IMR-90 (cell line): Measurements from ENCODE around the gene CRIM1. TPM values are rescaled to one million over a fixed set of nuclear protein-coding genes. Genes with fewer than 3 reads are reported as not detected.

Experiments used
- ATAC-seq: fragments of 200-7000 bp; cut with Tn5 transposase; 2 replicates; pipeline ENCODE4 v1.9.1; 2020; ENCODE audit warnings: low read depth, mild to moderate bottlenecking, moderate library complexity
- BruUV-seq: library from RNA; stranded (reverse); fragments of 400-500 nt; replicated peaks from 2 replicates; lab custom pipeline; 2021; lab: Mats Ljungman, UMichigan
- CTCF ChIA-PET: fragments of 300-600 bp; formaldehyde crosslinking; extraction: SDS; loops from one replicate; lab custom pipeline; 2021; ENCODE audit warnings: antibody characterized with exemption; lab: Yijun Ruan, JAX
- POLR2A ChIA-PET: fragments of 300-600 bp; sonication (Branson Sonifier 250); formaldehyde crosslinking; loops from one replicate; lab custom pipeline; 2022; ENCODE audit warnings: antibody characterized with exemption; ENCODE audit not compliant: unreplicated experiment; lab: Charles Lee
- DNase-seq: peaks from one replicate; pipeline ENCODE4 v3.0.0; 2013
- H2AFZ ChIP-seq: replicated peaks from 2 replicates; pipeline ENCODE3; 2013; ENCODE audit warnings: low read length, mild to moderate bottlenecking; ENCODE audit not compliant: poor library complexity
- H2AK5ac ChIP-seq: 2 replicates; pipeline ENCODE4 v1.6.1; 2013; ENCODE audit warnings: low read depth, low read length, inconsistent platforms
- H2AK9ac ChIP-seq: replicated peaks from 2 replicates; pipeline ENCODE3; 2013; ENCODE audit warnings: mild to moderate bottlenecking, low read depth, low read length, moderate library complexity; ENCODE audit not compliant: poor library complexity
- H2BK120ac ChIP-seq: 2 replicates; pipeline ENCODE4 v1.6.1; 2013; ENCODE audit warnings: low read depth, low read length, inconsistent platforms
- H2BK15ac ChIP-seq: 3 replicates; pipeline ENCODE4 v1.6.1; 2013; ENCODE audit warnings: low read depth, low read length, inconsistent platforms
- H2BK20ac ChIP-seq: 2 replicates; pipeline ENCODE4 v1.6.1; 2013; ENCODE audit warnings: low read depth, mild to moderate bottlenecking, inconsistent platforms, low read length, moderate library complexity
- H2BK5ac ChIP-seq: 2 replicates; pipeline ENCODE4 v1.6.1; 2013; ENCODE audit warnings: mild to moderate bottlenecking, low read depth, low read length, inconsistent platforms; ENCODE audit not compliant: poor library complexity, severe bottlenecking
- H3K14ac ChIP-seq: replicated peaks from 2 replicates; pipeline ENCODE4 v1.6.1; 2013; ENCODE audit warnings: low read depth, low read length, inconsistent platforms
- H3K18ac ChIP-seq: 2 replicates; pipeline ENCODE4 v1.6.1; 2013; ENCODE audit warnings: low read depth, low read length, control low read depth
- H3K23ac ChIP-seq: 2 replicates; pipeline ENCODE4 v1.6.1; 2013; ENCODE audit warnings: low read depth, low read length, inconsistent platforms
- H3K27ac ChIP-seq: 2 replicates; pipeline ENCODE4 v1.5.1; 2013; ENCODE audit warnings: mild to moderate bottlenecking, control low read depth, low read length; ENCODE audit not compliant: insufficient read depth
- H3K27me3 ChIP-seq: 2 replicates; pipeline ENCODE4 v1.6.1; 2013; ENCODE audit warnings: low read length; ENCODE audit not compliant: control insufficient read depth, insufficient read depth
- H3K36me3 ChIP-seq: 2 replicates; pipeline ENCODE4 v1.6.1; 2013; ENCODE audit warnings: low read length, mixed read lengths; ENCODE audit not compliant: control insufficient read depth, insufficient read depth
- H3K4ac ChIP-seq: 2 replicates; pipeline ENCODE4 v1.6.1; 2013; ENCODE audit warnings: low read depth, low read length, inconsistent platforms
- H3K4me1 ChIP-seq: 2 replicates; pipeline ENCODE4 v1.6.1; 2013; ENCODE audit warnings: low read length, mixed read lengths; ENCODE audit not compliant: control insufficient read depth, insufficient read depth
- H3K4me2 ChIP-seq: 2 replicates; pipeline ENCODE4 v1.6.1; 2013; ENCODE audit warnings: low read depth, mild to moderate bottlenecking, control low read depth, low read length, moderate library complexity
- H3K4me3 ChIP-seq: 2 replicates; pipeline ENCODE4 v1.5.1; 2013; ENCODE audit warnings: low read depth, mild to moderate bottlenecking, control low read depth, low read length, moderate library complexity; ENCODE audit not compliant: insufficient read depth
- H3K56ac ChIP-seq: 2 replicates; pipeline ENCODE4 v1.6.1; 2013; ENCODE audit warnings: low read length, inconsistent platforms; ENCODE audit not compliant: insufficient read depth; ENCODE audit errors: extremely low read depth
- H3K79me1 ChIP-seq, 2 experiments: 2 replicates each; pipeline ENCODE4 v1.6.1; 2013; ENCODE audit warnings: low read length in 2 of 2, inconsistent platforms in 1 of 2, low read depth in 1 of 2
- H3K9ac ChIP-seq: 2 replicates; pipeline ENCODE4 v1.6.1; 2013; ENCODE audit warnings: low read depth, low read length, control low read depth
- H3K9me1 ChIP-seq: 2 replicates; pipeline ENCODE4 v1.6.1; 2013; ENCODE audit warnings: low read length, inconsistent platforms; ENCODE audit not compliant: insufficient read depth
- H3K9me3 ChIP-seq: 2 replicates; pipeline ENCODE4 v1.6.1; 2013; ENCODE audit warnings: low read length; ENCODE audit not compliant: control insufficient read depth, insufficient read depth
- H4K20me1 ChIP-seq: 2 replicates; pipeline ENCODE4 v1.6.1; 2013; ENCODE audit warnings: low read length, inconsistent platforms; ENCODE audit not compliant: insufficient read depth
- H4K5ac ChIP-seq: 2 replicates; pipeline ENCODE4 v1.6.1; 2013; ENCODE audit warnings: mild to moderate bottlenecking, low read depth, low read length, control low read depth
- H4K8ac ChIP-seq, 2 experiments: 2 replicates each; pipeline ENCODE4 v1.6.1; 2013; ENCODE audit warnings: low read depth in 2 of 2, low read length in 2 of 2, control low read depth in 1 of 2, inconsistent platforms in 1 of 2
- H4K91ac ChIP-seq: 2 replicates; pipeline ENCODE4 v1.6.1; 2013; ENCODE audit warnings: low read depth, low read length, inconsistent platforms; ENCODE audit not compliant: insufficient read depth
- CEBPB ChIP-seq: IDR thresholded peaks from 2 replicates; pipeline ENCODE4 v1.6.1; 2012; ENCODE audit warnings: low read depth, low read length, improper control_type of control experiment
- FOS ChIP-seq: fragments of 150-350 bp; IDR thresholded peaks from 2 replicates; pipeline ENCODE4 v1.6.1; 2016; ENCODE audit warnings: low read depth, low read length
- MAFK ChIP-seq: IDR thresholded peaks from 2 replicates; pipeline ENCODE4 v1.6.1; 2012; ENCODE audit warnings: low read depth, low read length, improper control_type of control experiment
- MXI1 ChIP-seq: IDR thresholded peaks from 2 replicates; pipeline ENCODE4 v1.6.1; 2012; ENCODE audit warnings: low read depth, mild to moderate bottlenecking, low read length, moderate library complexity, borderline replicate concordance
- POLR2A ChIP-seq: IDR thresholded peaks from 2 replicates; pipeline ENCODE4 v1.6.1; 2012; ENCODE audit warnings: mild to moderate bottlenecking, low read depth, low read length
- SMC3 ChIP-seq: fragments of 150-350 bp; IDR thresholded peaks from 2 replicates; pipeline ENCODE4 v1.6.1; 2016; ENCODE audit warnings: low read depth, mild to moderate bottlenecking, antibody characterized with exemption, low read length, moderate library complexity
- WGBS, 2 experiments: methylation state at CpG; one replicate each; pipeline versions ENCODE4 v1.1.5 to v1.1.7; 2013; ENCODE audit warnings: missing lambda C conversion rate in 2 of 2; ENCODE audit not compliant: insufficient read length in 1 of 2; ENCODE audit errors: extremely low coverage in 2 of 2; 5-methylcytosine and 5-hydroxymethylcytosine counted together
- dilution Hi-C: fragments of 300-500 bp; cut with HindIII; formaldehyde crosslinking; loops from one replicate; pipeline ENCODE4 v1.14.3; 2018; ENCODE audit warnings: low sequenced_read_pairs; ENCODE audit not compliant: unreplicated experiment
- in situ Hi-C: fragments of 300-500 bp; cut with MboI; formaldehyde crosslinking; loops from 3 replicates; pipeline ENCODE4 v1.14.3; 2019; ENCODE audit warnings: low sequenced_read_pairs, inconsistent platforms, mixed read lengths
- intact Hi-C: fragments of 100-400 bp; cut with micrococcal nuclease; formaldehyde crosslinking; loops from 2 replicates; pipeline ENCODE4 v1.10.0; 2022
- polyA plus RNA-seq, 3 experiments: library from polyadenylated mRNA; depleted of rRNA; stranded (reverse); fragments of >200 nt; gene quantifications; 2 replicates each; pipeline ENCODE4 v1.2.3, GENCODE V29; 2012; ENCODE audit warnings: low replicate concordance in 1 of 3
- total RNA-seq: library from RNA; depleted of rRNA; stranded (reverse); fragments of >200 nt; gene quantifications from 2 replicates; pipeline ENCODE4 v1.2.3, GENCODE V29; 2012
- TF ChIP-seq, protein P1 (sequence below): fragments of 150-350 bp; IDR thresholded peaks from 2 replicates; pipeline ENCODE4 v1.6.1; 2017; ENCODE audit warnings: mild to moderate bottlenecking, antibody characterized with exemption, low read length, low read depth

The CRIM1 gene
- total and polyA plus RNA-seq, 2 of the 4 experiments (the other 2 are of a cell fraction): 285 to 490 TPM

GRCh38 chr2:36567711-36568408 lies 212.3 kb downstream of the CRIM1 start (continued):
- TF ChIP-seq, protein P1, sequence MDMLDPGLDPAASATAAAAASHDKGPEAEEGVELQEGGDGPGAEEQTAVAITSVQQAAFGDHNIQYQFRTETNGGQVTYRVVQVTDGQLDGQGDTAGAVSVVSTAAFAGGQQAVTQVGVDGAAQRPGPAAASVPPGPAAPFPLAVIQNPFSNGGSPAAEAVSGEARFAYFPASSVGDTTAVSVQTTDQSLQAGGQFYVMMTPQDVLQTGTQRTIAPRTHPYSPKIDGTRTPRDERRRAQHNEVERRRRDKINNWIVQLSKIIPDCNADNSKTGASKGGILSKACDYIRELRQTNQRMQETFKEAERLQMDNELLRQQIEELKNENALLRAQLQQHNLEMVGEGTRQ: no peak

- Histone ChIP-seq H4K5ac (peak overlapping the region; percentile 47; the same call in 1 of the 2 replicates), H3K14ac (peak overlapping the region; percentile 96), H3K79me1 (peaks cover 30 to 59% of the 10 kb centered on the region in 2 experiments), H2BK15ac (peak overlapping the region; percentile 79; the same call in 1 of the 3 replicates), H2AFZ (no peak overlapping the region), H3K9me1 (peaks cover 9% of the 10 kb centered on the region), H4K91ac (peak overlapping the region; percentile 92), H3K4me2 (peak overlapping the region; percentile 78), H2BK120ac (peak overlapping the region; percentile 92), H2AK5ac (peak overlapping the region; percentile 91), H3K27me3 (no peaks in the 10 kb centered on the region), H3K4ac (peak overlapping the region; percentile 85; the same call in 1 of the 2 replicates), H3K9me3 (no peaks in the 10 kb centered on the region), H4K20me1 (no peaks in the 10 kb centered on the region), H2BK20ac (peak overlapping the region; percentile 87), H3K23ac (peak overlapping the region; percentile 92), H4K8ac (peak overlapping the region; percentile 79 to 85), H3K56ac (peak overlapping the region; percentile 88), H3K27ac (peak overlapping the region; percentile 73), H2AK9ac (no peak overlapping the region), H2BK5ac (peak overlapping the region; percentile 99), H3K18ac (peak overlapping the region; percentile 58; the same call in 1 of the 2 replicates), H3K9ac (peak overlapping the region; percentile 46; the same call in 1 of the 2 replicates), H3K36me3 (peaks cover 12% of the 10 kb centered on the region), H3K4me1 (peaks cover 10% of the 10 kb centered on the region), H3K4me3 (no peak overlapping the region)
- peak; percentile 63 for ATAC-seq
- ChIA-PET CTCF (interaction anchor here (0.8 kb wide), 1 partner anchor 14 kb away, joined by 3 read pairs; no protein-coding TSS in a partner anchor), POLR2A (no interaction called here)
- in situ Hi-C loops: no loop called here
- WGBS, 2 experiments: no CpG with 5 or more reads among the region's 6 CpGs
- BruUV-seq: no TSS peak
- intact Hi-C loops: loop anchor here (1.0 kb wide), 1 partner anchor 29 kb away; no protein-coding TSS in a partner anchor
- DNase-seq: peak; percentile 66
- TF ChIP-seq MAFK (no peak), SMC3 (no peak), FOS (0 out of 2 replicates have a peak, but pooled peaks have one; percentile 33), CEBPB (peak; percentile 42; the same call in 1 of the 2 replicates), POLR2A (peak; percentile 23; the same call in 1 of the 2 replicates), MXI1 (0 out of 2 replicates have a peak, but pooled peaks have one; percentile 17)
- dilution Hi-C loops: no loop called here
These were observed 213.1 kb downstream of the CRIM1 start for GRCh38 chr2:36568516-36569246.
